Right hindlimb (tissue), 1 donor: ENCODE measurements around the gene RPL35A.
"Not testable (repeated sequence)": the region's sequence is repeated elsewhere in the genome, so short reads cannot be mapped to it uniquely, and the experiment has no call there.

Experiments
- DNase-seq: peaks from one replicate; pipeline ENCODE4 v3.0.0-alpha.2; 2018

Gene RPL35A

GRCh38 chr3:197949778-197950676, at the start of gene RPL35A:
RPL35A (plus strand) TSS chr3:197950190; CDS start chr3:197950968, 778 bp downstream.
- DNase-seq = peak; percentile 90

GRCh38 chr3:197901626-197902025, 48.4 kb upstream of the RPL35A start:
- DNase-seq = no peak

DNA sequence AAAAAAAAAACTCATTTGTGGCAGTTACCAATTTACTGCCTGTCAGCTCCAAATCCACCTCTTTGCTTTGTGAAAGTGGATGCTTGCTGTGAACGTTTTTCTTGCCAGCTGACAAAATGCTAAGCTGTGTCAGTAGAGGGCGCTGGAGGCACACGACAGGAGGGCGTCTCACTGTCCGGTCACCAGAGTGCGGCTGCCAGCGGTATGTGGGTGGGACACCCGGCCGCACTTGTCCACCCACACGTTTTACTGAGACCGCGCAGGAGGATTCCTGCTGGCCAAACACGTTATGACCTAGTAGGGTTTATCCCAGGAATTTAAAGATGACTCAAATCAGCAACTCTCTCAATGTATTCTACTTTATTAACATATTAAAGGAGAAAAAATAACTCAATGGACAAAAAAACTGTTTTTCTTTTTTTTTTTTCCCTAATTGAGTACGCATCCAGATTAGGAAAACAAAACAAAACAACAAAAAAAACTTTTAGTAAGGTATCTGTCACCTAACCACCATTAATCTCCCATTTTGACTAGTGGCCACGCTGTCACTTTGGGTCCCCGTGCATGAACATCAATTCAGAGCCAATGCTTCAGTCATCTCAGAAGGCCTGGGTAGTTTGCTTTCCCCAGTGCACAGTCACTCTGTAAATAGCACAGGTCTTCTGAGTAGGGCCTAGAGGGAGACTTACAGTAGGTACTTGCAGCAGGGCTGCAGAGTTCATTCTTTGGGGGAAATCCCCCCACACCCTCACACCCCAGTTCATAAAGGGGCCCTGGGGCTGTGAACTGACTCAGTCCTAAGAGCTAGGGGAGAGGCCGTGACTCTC, 43.8 kb upstream of the RPL35A start:
- DNase-seq = peak; percentile 91

DNA sequence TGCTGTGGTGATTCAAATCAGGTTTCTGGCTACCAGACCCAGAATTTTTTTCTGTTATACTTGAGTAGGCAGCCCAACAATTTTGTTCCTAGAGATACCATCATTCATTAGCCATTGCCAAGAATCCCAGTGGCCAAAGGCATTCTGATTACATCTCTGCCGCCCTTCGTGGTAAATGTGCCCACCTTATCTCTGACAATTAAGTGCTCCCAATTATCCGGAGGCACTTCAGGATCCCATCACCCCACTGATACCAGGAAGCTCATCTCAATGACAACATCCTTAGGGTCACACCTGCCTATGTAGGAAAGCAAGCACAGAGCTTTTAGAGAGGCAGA, 43.2 kb upstream of the RPL35A start:
- DNase-seq = no peak

GRCh38 chr3:197907196-197907595, 42.8 kb upstream of the RPL35A start:
- no peak for DNase-seq

- not testable (repeated sequence) for DNase-seq
These were observed 41.4 kb upstream of the RPL35A start for GRCh38 chr3:197908550-197908949.

DNA sequence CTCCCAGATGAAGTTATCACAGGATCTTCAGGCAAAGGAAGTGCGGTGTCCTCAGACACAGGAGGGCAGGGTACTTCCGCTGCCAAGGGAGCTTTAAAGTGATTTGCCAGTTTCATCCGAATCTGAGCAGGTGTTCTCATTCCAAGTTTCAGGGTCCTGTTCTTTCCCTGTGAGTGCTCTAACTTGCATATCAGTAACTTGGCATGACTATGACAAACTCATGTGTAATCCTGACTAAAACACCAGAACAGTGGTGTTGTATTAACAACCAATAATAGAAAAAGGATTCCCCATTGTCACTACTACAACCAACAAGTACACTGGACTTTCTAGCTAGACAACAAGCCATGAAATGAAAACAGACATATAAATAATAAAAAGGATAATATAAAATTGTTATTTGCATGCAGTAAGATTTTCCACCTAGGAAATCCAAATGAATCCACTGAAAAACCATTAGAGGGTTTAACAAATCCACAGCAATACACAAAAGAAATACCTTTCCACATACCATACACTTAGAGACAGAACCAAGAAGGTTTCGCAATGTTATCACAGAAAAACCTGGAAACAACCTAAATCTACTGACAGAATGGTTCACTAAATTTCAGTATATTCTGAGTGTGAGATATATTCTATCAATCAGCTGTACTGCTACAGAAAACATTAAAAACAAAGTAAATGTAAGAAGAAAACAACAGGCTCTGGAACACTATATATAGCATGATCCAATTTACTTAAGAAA, 40.9 kb upstream of the RPL35A start:
- DNase-seq = no peak

DNA sequence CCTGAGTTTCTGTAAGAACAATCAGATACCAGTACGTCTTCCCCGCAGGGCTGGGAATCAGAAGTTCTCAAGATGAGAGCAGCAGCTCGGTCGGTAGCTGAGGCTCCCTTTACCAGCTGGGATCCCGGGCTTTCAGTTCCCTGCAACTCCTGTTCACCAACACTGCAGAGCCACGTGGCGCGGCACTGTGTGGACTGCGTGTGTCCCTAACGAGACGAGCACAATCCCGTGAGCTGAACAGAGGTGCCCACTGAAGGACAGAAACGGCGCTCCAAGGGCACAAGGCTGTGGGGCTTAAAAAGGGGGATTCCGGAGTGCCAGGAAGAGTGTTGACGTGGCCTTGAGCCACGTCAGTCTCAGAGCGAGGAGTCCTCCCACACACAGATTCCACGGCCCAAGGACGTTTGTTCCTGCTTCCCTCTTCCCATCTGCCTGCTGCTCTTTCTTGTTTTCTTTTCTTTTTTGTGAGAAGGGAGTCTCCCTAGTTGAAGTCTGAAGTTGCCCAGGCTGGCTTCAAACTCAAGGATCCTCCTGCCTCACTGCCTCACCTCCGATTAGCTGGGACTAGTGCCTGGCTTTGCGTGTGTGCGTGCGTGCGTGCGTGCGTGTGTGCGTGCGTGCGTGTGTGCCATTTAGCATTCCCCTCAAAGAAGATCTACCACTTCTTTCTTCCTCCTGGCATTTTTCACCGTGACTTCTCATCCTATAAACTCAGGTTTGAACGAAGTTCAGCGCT, 37.1 kb upstream of the RPL35A start:
- DNase-seq = no peak

GRCh38 chr3:197913641-197914380, 36.2 kb upstream of the RPL35A start:
- DNase-seq = no peak

GRCh38 chr3:197921429-197922275, 28.3 kb upstream of the RPL35A start:
- not testable (repeated sequence) for DNase-seq

DNA sequence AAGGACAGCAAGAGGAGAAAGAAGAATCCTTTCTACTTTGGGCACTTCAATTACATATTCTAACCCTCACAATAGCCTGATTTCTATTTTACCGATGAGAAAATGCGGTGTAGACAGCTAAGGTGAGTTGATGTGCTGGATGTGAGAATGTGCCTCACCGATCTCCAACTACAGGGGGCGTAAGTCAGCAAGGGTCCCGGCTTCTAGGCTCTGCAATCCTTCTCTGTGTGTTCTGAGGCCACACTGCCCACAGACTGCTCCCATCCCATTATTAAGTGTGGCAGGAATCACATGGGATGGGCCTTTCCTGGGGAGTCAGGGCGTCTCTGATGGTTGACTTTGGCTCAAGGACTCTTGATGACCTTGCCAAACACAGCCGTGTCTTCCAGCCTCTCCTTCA, 23.6 kb upstream of the RPL35A start:
- no peak for DNase-seq

DNA sequence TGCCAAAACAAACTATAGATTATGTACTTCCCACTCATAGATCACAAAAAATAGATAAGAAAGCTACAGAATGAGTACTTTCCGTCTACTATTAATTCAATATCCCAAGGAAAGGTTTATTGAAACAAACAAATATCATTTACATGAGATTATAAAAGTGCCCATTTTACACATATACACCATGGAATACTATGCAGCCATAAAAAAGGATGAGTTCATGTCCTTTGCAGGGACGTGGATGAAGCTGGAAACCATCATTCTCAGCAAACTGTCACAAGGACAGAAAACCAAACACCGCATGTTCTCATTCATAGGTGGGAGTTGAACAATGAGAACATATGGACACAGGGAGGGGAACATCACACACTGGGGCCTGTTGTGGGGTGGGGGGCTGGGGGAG, 22.4 kb upstream of the RPL35A start:
- not testable (repeated sequence) for DNase-seq

GRCh38 chr3:197936819-197937384, 13.1 kb upstream of the RPL35A start:
- no peak for DNase-seq

DNA sequence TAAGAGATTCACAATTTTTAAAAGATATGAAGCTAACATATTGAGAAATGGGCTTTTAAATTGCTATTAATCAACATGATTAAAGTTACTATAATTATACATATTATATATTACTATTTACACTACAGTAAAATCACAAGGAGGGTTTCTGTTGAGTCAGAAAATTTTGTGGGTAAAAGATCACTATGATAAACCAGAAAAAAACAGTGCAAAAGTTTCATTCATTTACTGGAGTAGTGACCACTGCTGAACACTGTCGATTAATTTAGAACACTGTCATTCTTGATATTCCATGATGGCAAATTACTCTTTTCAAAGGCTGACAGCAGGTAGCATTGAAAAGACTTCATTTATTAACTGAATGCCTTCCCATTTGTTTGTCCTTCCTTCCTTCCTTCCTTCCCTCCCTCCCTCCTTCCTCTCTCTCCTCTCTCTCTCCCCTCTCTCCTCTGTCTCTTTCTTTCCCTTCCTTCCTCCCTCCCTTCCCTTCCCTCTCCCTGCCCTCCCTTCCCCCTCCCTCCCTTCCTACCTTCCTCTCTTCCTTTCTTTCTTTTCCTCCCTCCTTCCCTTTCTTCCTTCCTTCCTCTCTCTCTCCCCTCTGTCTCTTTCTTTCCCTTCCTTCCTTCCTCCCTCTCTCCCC, 9.1 kb upstream of the RPL35A start:
- DNase-seq = no peak

DNA sequence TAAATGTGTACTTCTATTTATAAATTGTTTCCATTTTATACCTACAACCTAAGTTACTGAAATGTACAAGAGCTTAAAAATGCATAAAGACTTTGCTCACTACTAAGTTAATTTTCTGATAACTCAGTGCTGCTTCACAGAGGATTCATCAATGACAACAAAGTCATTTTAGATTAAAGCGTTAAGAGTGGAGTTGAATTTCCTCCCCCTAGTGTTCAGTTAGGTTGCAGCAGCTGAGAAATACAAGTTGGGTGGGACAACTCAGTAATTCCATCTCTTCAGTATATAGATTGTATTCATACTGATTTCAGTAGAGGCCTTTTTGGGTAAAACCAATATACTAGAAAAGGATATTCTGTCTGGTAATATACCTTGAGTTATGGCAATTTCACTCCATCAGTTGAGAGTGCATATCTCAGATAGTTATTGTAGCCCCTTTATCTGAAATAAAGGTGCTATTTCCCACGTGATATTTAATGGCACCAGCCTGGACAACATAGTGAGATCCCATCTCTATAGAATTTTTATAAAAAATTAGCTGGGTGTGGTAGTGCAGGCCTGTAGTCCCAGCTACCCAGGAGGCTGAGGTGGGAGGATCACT, 6.9 kb upstream of the RPL35A start:
- no peak for DNase-seq

DNA sequence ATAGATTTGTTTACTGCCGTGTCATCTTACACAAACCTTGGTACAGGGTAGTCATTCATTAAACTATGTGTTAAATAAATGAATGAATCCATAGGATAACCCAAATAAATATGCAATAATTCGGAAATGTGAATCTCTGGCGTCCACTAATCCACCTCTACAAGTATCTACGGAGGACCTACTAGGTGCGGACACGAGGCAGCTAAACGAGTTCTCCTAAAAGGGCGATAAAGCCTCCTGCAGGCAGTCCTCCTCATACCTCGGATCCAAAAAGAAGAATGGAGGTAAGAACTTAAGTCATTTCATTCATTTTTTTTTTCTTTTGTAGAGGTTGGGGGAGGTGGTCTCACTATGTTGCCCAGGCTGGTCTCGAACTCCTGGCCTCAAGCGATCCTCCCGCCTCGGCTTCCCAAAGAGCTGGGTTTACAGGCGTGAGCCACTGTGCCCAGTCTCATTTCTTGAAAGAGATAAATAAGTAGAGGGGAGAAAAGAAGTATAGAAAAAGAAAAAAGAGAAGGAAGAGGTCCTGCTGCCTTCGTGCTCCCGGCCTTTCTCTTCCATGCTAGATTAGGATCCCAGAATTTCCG, 706 bp upstream of the RPL35A start:
- DNase-seq = no peak

- no peak for DNase-seq
These were observed 679 bp downstream of the RPL35A start for GRCh38 chr3:197950677-197951061.

DNA sequence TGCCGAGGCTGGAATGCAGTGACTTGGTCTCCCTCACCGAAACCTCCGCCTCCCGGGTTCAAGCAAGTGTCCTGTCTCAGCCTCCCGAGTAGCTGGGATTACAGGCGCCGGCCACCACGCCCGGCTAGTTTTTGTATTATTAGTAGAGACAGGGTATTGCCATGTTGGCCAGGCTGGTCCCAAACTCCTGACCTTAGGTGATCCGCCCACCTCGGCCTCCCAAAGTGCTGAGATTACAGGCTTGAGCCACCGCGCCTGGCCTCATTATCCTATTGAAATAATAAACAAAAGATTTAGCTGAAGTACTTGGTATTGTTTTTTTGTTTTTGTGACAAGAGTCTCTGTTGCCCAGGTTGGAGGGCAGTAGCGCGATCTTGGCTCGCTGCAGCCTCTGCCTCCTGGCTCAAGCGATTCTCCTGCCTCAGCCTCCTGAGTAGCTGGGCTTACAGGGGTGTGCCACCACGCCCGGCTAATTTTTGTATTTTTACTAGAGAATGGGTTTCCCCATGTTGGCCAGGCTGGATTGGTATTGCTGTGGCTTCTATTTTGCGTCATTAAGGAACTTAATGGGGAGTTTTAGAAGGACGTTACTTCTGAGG, 1.5 kb downstream of the RPL35A start:
- DNase-seq = no peak

DNA sequence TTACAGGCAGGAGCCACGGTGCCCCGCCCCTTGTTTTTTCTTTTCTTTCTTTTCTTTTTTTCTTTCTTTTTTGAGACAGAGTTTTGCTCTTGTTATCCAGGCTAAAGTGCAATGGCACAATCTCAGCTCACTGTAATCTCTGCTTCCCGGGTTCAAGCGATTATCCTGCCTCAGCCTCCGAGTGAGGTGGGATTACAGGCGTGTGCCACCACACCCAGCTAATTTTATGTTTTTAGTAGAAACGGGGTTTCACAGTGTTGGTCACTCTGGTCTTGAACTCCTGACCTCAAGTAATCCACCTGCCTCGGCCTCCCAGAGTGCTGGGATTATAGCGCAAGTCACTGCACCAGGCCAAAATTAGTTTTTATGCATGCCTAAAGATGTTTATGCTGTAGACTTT, 2.5 kb downstream of the RPL35A start:
- DNase-seq = no peak
